ENCODE data around the gene ZNF467.

GRCh38 chr7:149727899-149728476, 45.4 kb downstream of the ZNF467 start:
- TF ChIP-seq CTCF (IDR thresholded peaks at IDR 0.05) (no peak), POLR2A (IDR thresholded peaks at IDR 0.05) (no peak), EP300 (IDR thresholded peaks at IDR 0.05) (no peak)
